Tibial artery (tissue), 4 donors: Measurements from ENCODE around the gene TMEM250.

Source experiments
- DNase-seq, 2 donors: peaks; one replicate each; pipeline ENCODE4 v3.0.0-alpha.2; 2019
- H3K27ac ChIP-seq, 2 donors: fragments of 200-600 bp; sonication (generic) in 1 of 2; 1 replicate in 1 of 2; 2 replicates in 1 of 2; pipeline ENCODE4 v1.5.1; 2018 to 2019; ENCODE audit warnings: mild to moderate bottlenecking in 1 of 2
- H3K27me3 ChIP-seq, 2 donors: fragments of 200-600 bp; sonication (generic) in 1 of 2; one replicate each; pipeline versions ENCODE4 v1.5.1 to v1.6.0; 2016 to 2019
- H3K36me3 ChIP-seq, 3 donors: fragments of 200-600 bp; sonication (generic) in 2 of 3; one replicate each; pipeline ENCODE4 v1.5.1; 2016 to 2019; ENCODE audit warnings: mild to moderate bottlenecking in 2 of 3
- H3K4me1 ChIP-seq, 4 donors: fragments of 200-600 bp; sonication (generic) in 2 of 4; 1 replicate in 3 of 4; 2 replicates in 1 of 4; pipeline ENCODE4 v1.5.1; 2016 to 2019
- H3K4me3 ChIP-seq, 2 donors: fragments of 200-600 bp; sonication (generic) in 1 of 2; 1 replicate in 1 of 2; 2 replicates in 1 of 2; pipeline ENCODE4 v1.5.1; 2018 to 2019; ENCODE audit warnings: mild to moderate bottlenecking in 2 of 2
- H3K9me3 ChIP-seq, 3 donors: fragments of 200-600 bp; sonication (generic) in 1 of 3; one replicate each; pipeline ENCODE4 v1.5.1; 2016 to 2019
- intact Hi-C: fragments of 100-400 bp; cut with DNase I; formaldehyde crosslinking; loops from one replicate; pipeline ENCODE4 v1.15.0; 2023; ENCODE audit warnings: low total_unique reads
- TF ChIP-seq, protein P1 (sequence below), 2 experiments: fragments of 200-600 bp in 1 of 2; fragments of 450-650 bp in 1 of 2; IDR thresholded peaks; one replicate each; pipeline ENCODE4 v1.5.1; 2017 to 2019; ENCODE audit warnings: antibody characterized with exemption in 2 of 2, mild to moderate bottlenecking in 1 of 2, moderate library complexity in 1 of 2

The TMEM250 gene

GRCh38 chr9:136084063-136084944, 34.4 kb downstream of the TMEM250 start:
- Histone ChIP-seq H3K9me3 (no peaks in the 10 kb centered on the region), H3K27ac (no peak overlapping the region), H3K36me3 (peaks cover 0 to 11% (median 5%) of the 10 kb centered on the region in 3 donors), H3K4me3 (no peak overlapping the region), H3K4me1 (peaks cover 18 to 96% (median 87%) of the 10 kb centered on the region in 4 donors), H3K27me3 (no peaks in the 10 kb centered on the region)
- TF ChIP-seq, protein P1, sequence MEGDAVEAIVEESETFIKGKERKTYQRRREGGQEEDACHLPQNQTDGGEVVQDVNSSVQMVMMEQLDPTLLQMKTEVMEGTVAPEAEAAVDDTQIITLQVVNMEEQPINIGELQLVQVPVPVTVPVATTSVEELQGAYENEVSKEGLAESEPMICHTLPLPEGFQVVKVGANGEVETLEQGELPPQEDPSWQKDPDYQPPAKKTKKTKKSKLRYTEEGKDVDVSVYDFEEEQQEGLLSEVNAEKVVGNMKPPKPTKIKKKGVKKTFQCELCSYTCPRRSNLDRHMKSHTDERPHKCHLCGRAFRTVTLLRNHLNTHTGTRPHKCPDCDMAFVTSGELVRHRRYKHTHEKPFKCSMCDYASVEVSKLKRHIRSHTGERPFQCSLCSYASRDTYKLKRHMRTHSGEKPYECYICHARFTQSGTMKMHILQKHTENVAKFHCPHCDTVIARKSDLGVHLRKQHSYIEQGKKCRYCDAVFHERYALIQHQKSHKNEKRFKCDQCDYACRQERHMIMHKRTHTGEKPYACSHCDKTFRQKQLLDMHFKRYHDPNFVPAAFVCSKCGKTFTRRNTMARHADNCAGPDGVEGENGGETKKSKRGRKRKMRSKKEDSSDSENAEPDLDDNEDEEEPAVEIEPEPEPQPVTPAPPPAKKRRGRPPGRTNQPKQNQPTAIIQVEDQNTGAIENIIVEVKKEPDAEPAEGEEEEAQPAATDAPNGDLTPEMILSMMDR (IDR thresholded peaks at IDR 0.05) = no peak
- peak in 1 of 2 donors; percentile 64 for DNase-seq
- intact Hi-C loops = no loop called here

GRCh38 chr9:136083558-136084062, 35.1 kb downstream of the TMEM250 start:
- Histone ChIP-seq H3K4me3 (no peak overlapping the region), H3K4me1 (peaks cover 19 to 96% (median 87%) of the 10 kb centered on the region in 4 donors), H3K9me3 (no peaks in the 10 kb centered on the region), H3K27me3 (no peaks in the 10 kb centered on the region), H3K36me3 (peaks cover 0 to 11% (median 5%) of the 10 kb centered on the region in 3 donors), H3K27ac (no peak overlapping the region)
- TF ChIP-seq, protein P1 (IDR thresholded peaks at IDR 0.05) = no peak
- DNase-seq = peak in 1 of 2 donors; percentile 60
- intact Hi-C loops = no loop called here

DNA sequence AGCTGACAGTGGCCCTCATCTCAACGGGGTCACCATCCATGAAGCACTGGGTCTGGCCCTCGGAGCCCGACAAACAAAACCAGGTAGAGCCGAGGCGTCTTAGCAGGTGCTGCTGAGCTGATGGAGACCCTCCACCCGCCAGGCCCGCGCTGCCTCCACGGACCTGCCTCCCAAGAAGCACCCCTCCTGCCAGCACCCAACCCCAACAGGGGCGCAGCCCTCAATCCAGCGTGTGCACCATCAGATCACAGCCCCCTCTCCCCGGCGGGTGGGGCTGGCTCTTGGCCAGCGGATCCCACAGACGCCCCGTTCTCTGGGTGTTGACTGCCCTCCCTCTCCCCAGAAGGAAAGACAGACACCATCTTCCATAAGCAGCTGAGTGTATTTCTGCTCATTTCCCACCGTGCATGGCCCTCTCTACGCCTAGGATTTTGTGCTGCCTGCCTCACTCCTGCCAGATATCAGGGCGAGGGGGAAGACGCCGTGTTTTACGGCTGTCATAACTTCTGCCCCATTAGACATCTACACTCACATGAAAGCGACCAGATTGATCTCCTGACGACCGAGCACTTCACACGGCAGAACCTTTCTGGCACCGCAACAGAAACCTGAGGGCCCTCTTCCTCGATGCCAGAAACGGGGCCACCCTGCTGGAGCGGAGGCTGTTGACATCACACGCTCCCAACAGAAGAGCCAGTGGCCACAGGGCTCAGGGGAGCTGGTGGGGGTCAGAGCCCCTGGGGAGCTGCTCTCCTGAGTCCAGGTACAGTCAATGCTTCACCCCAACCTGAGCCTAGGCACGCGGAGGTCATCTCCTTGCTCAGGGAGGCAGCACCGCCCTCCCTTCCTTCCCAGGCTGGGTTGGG, 35.9 kb downstream of the TMEM250 start:
- Histone ChIP-seq H3K27me3 (no peaks in the 10 kb centered on the region), H3K27ac (no peak overlapping the region), H3K4me3 (no peak overlapping the region), H3K36me3 (peaks cover 0 to 11% (median 5%) of the 10 kb centered on the region in 3 donors), H3K9me3 (no peaks in the 10 kb centered on the region), H3K4me1 (peaks cover 19 to 95% (median 82%) of the 10 kb centered on the region in 4 donors)
- intact Hi-C loops = no loop called here
- peak in 1 of 2 donors; percentile 50 for DNase-seq
- TF ChIP-seq, protein P1 (IDR thresholded peaks at IDR 0.05) = no peak

GRCh38 chr9:136081826-136082495, 36.7 kb downstream of the TMEM250 start:
- DNase-seq = peak in 1 of 2 donors; percentile 53
- peaks cover 0 to 11% (median 5%) of the 10 kb centered on the region in 3 donors for H3K36me3 ChIP-seq
- peak overlapping the region in 1 of 2 donors; percentile 43 for H3K27ac ChIP-seq
- H3K4me3 ChIP-seq = no peak overlapping the region
- H3K27me3 ChIP-seq = no peaks in the 10 kb centered on the region
- peaks cover 19 to 92% (median 74%) of the 10 kb centered on the region in 4 donors for H3K4me1 ChIP-seq
- no peaks in the 10 kb centered on the region for H3K9me3 ChIP-seq
- TF ChIP-seq, protein P1 (IDR thresholded peaks at IDR 0.05) = no peak
- intact Hi-C loops = no loop called here
